Fibroblast of lung (primary cell): ENCODE data around the gene MRPL38. TPM values are rescaled to one million over a fixed set of nuclear protein-coding genes. Genes with fewer than 3 reads are reported as not detected.

ENCODE experiments used
- DNase-seq, 2 donors: peaks; one replicate each; pipeline versions ENCODE4 v3.0.0 to v3.0.0-alpha.2; 2010; ENCODE audit warnings: low read depth in 2 of 2
- H2AFZ ChIP-seq: 2 replicates; pipeline ENCODE4 v1.5.1; 2012; ENCODE audit warnings: low read length, control low read depth, inconsistent platforms
- H3K27ac ChIP-seq: 2 replicates; pipeline ENCODE4 v1.5.1; 2011; ENCODE audit warnings: low read length, control low read depth; ENCODE audit not compliant: insufficient read depth
- H3K27me3 ChIP-seq: 2 replicates; pipeline ENCODE4 v1.5.1; 2011; ENCODE audit warnings: mild to moderate bottlenecking, low read length; ENCODE audit not compliant: control insufficient read depth, insufficient read depth
- H3K36me3 ChIP-seq: 2 replicates; pipeline ENCODE4 v1.5.1; 2011; ENCODE audit warnings: low read length; ENCODE audit not compliant: control insufficient read depth, insufficient read depth
- H3K4me1 ChIP-seq: 2 replicates; pipeline ENCODE4 v1.5.1; 2011; ENCODE audit warnings: low read length; ENCODE audit not compliant: control insufficient read depth, insufficient read depth; ENCODE audit errors: extremely low read depth
- H3K4me2 ChIP-seq: 2 replicates; pipeline ENCODE4 v1.5.1; 2011; ENCODE audit warnings: low read length, control low read depth; ENCODE audit not compliant: insufficient read depth; ENCODE audit errors: extremely low read depth
- H3K4me3 ChIP-seq, 4 experiments: fragments of 200-600 bp in 1 of 4; sonication (generic) in 1 of 4; replicated peaks in 1 of 4; 2 replicates each; pipeline ENCODE4 v1.5.1; 2011 to 2016; ENCODE audit warnings: low read length in 4 of 4, low read depth in 3 of 4, mild to moderate bottlenecking in 3 of 4, control low read depth in 2 of 4, inconsistent platforms in 1 of 4, mixed read lengths in 1 of 4; ENCODE audit not compliant: insufficient read depth in 1 of 4; ENCODE audit errors: control extremely low read depth in 1 of 4
- H3K79me2 ChIP-seq: 2 replicates; pipeline ENCODE4 v1.5.1; 2012; ENCODE audit warnings: mild to moderate bottlenecking, low read length, inconsistent platforms; ENCODE audit not compliant: control insufficient read depth, insufficient read depth
- H3K9ac ChIP-seq: 2 replicates; pipeline ENCODE4 v1.5.1; 2011; ENCODE audit warnings: mild to moderate bottlenecking, low read length, control low read depth; ENCODE audit not compliant: insufficient read depth
- H3K9me3 ChIP-seq: 2 replicates; pipeline ENCODE4 v1.5.1; 2012; ENCODE audit warnings: low read depth, low read length; ENCODE audit not compliant: control insufficient read depth, insufficient read depth
- H4K20me1 ChIP-seq: 2 replicates; pipeline ENCODE4 v1.5.1; 2011; ENCODE audit warnings: low read length; ENCODE audit not compliant: control insufficient read depth, insufficient read depth; ENCODE audit errors: extremely low read depth
- EZH2 ChIP-seq: IDR thresholded peaks from 2 replicates; pipeline ENCODE4 v1.5.1; 2012; ENCODE audit warnings: low read length, control low read depth, mild to moderate bottlenecking; ENCODE audit errors: missing control alignments
- polyA plus RNA-seq, 2 donors: library from polyadenylated mRNA; depleted of rRNA in 1 of 2; stranded (reverse) in 1 of 2; unstranded in 1 of 2; fragments of >200 nt; gene quantifications; 2 replicates each; pipeline ENCODE4 v1.2.1, GENCODE V29; 2011 to 2012; ENCODE audit warnings: missing spikeins in 1 of 2
- total RNA-seq: library from RNA; depleted of rRNA; stranded (reverse); fragments of >200 nt; gene quantifications from 2 replicates; pipeline ENCODE4 v1.2.1, GENCODE V29; 2014
- TF ChIP-seq, protein P1 (sequence below), 2 donors: IDR thresholded peaks in 1 of 2; conservative IDR thresholded peaks in 1 of 2; 1 replicate in 1 of 2; 2 replicates in 1 of 2; pipeline ENCODE4 v1.5.1; 2011 to 2012; ENCODE audit warnings: low read length in 2 of 2, control low read depth in 1 of 2, inconsistent platforms in 1 of 2, low read depth in 1 of 2, mild to moderate bottlenecking in 1 of 2

Gene MRPL38
- total and polyA plus RNA-seq, 2 donors (not counting 1 experiment from before 2014, with no cell fraction given) = 19.3 to 36.0 TPM

DNA sequence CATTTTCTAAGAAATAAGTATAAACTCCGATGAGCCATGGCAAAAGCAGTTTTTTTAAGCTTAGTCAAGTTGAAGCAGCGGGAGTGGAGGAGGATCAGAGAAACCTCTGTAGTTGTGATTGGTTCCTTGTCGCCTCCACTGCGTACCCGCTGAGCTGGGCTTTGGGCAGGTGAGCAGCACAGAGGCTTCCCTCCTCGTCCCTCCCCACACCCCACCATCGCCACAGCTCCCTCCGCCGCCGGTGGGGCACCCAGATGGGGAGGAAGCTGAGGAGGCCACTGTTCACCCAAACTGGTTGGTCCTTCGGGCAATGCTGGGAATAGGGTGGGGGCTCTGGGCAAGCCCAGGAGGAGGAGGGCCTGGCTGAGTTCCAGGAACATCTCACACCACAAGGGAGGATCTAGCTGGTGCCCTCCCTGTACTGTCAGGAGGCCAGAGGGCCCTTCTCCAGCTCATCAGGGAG lies 5.2 kb upstream of the MRPL38 start:
- Histone ChIP-seq H3K27me3 (no peaks in the 10 kb centered on the region), H3K4me1 (no peaks in the 10 kb centered on the region), H3K9ac (no peak overlapping the region), H3K36me3 (peaks cover 2% of the 10 kb centered on the region), H3K79me2 (no peaks in the 10 kb centered on the region), H3K4me2 (no peak overlapping the region), H3K9me3 (no peaks in the 10 kb centered on the region), H2AFZ (no peak overlapping the region), H3K4me3 (no peak overlapping the region), H4K20me1 (no peaks in the 10 kb centered on the region), H3K27ac (no peak overlapping the region)
- no peak for TF ChIP-seq EZH2
- TF ChIP-seq, protein P1, sequence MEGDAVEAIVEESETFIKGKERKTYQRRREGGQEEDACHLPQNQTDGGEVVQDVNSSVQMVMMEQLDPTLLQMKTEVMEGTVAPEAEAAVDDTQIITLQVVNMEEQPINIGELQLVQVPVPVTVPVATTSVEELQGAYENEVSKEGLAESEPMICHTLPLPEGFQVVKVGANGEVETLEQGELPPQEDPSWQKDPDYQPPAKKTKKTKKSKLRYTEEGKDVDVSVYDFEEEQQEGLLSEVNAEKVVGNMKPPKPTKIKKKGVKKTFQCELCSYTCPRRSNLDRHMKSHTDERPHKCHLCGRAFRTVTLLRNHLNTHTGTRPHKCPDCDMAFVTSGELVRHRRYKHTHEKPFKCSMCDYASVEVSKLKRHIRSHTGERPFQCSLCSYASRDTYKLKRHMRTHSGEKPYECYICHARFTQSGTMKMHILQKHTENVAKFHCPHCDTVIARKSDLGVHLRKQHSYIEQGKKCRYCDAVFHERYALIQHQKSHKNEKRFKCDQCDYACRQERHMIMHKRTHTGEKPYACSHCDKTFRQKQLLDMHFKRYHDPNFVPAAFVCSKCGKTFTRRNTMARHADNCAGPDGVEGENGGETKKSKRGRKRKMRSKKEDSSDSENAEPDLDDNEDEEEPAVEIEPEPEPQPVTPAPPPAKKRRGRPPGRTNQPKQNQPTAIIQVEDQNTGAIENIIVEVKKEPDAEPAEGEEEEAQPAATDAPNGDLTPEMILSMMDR (conservative IDR thresholded peaks at IDR 0.05 in 1 of 2, IDR thresholded peaks at IDR 0.05 in 1 of 2; ENCODE audit: low read depth in 1 of 2, low read length in 2 of 2) = no peak
- peak in 1 of 2 donors; percentile 11 for DNase-seq

DNA sequence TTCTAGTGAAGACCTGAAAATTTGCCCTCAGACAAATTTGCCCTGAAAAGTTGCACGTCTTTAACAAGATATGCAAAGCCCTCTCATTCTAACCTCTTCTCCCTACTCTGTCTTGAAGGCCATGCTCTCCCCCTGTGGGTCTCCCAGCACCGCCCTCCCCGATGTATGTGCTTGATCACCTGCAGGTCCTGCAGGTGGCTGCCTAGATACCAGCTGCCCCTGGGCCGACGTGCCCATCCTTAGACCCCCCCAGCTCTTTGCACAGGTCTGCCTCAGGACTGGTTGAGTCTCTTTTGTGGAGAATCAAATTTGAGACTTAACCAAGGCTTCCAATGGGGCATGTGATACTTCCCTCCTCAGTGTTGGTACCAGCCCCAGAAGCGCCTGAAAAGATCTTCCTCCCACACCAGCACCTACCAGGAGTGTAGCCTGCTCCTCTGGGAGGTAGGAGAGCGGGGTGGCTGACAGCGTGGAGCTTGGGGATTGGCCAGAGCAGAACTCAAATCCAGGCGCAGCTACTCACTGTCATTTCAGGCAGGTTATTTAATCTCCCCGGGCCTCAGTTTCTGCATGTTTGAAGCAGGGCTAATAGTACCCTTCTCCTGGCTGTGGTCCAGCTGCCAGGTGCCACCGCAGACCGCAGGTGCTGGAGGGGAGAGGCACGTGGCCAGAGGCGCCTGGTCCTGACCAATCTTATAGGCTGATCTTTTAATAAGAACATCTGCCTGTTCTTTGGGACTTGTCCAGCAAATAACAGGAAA lies 4.5 kb upstream of the MRPL38 start:
- no peak overlapping the region for H3K27ac ChIP-seq
- H3K79me2 ChIP-seq = peaks cover 2% of the 10 kb centered on the region
- TF ChIP-seq EZH2 = no peak
- TF ChIP-seq, protein P1 (conservative IDR thresholded peaks at IDR 0.05 in 1 of 2, IDR thresholded peaks at IDR 0.05 in 1 of 2; ENCODE audit: low read depth in 1 of 2, low read length in 2 of 2) = no peak
- H3K36me3 ChIP-seq = no peaks in the 10 kb centered on the region
- H3K9ac ChIP-seq = no peak overlapping the region
- no peak overlapping the region for H3K4me3 ChIP-seq
- no peaks in the 10 kb centered on the region for H3K4me1 ChIP-seq
- no peaks in the 10 kb centered on the region for H3K9me3 ChIP-seq
- H3K27me3 ChIP-seq = no peaks in the 10 kb centered on the region
- DNase-seq = no peak
- H3K4me2 ChIP-seq = no peak overlapping the region
- H4K20me1 ChIP-seq = no peaks in the 10 kb centered on the region
- H2AFZ ChIP-seq = no peak overlapping the region

DNA sequence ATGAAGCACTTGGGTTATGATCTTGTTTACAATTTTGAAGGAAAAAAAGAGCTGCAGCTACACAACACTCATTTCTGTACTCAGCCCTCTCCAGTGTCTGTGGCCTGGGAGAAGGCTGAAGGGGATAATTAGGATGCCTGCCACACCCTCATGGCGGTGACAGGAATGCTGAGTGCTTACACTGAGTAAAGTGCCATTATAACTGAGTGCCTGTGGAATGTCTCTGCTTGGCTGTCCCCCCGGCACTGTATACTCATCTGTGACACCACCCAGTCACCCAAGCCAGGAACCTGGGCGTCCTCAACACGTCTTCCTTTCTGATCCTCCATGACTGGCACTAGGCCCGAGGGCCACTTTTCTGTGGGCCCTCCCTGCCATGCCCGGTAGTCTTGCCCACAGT lies 3.5 kb upstream of the MRPL38 start:
- Histone ChIP-seq H3K4me3 (no peak overlapping the region), H3K27me3 (no peaks in the 10 kb centered on the region), H3K79me2 (peaks cover 5% of the 10 kb centered on the region), H3K4me1 (no peaks in the 10 kb centered on the region), H3K36me3 (no peaks in the 10 kb centered on the region), H2AFZ (no peak overlapping the region), H3K27ac (no peak overlapping the region), H3K9me3 (no peaks in the 10 kb centered on the region), H3K4me2 (no peak overlapping the region), H4K20me1 (no peaks in the 10 kb centered on the region), H3K9ac (no peak overlapping the region)
- TF ChIP-seq, protein P1 (conservative IDR thresholded peaks at IDR 0.05 in 1 of 2, IDR thresholded peaks at IDR 0.05 in 1 of 2; ENCODE audit: low read depth in 1 of 2, low read length in 2 of 2) = no peak
- no peak for TF ChIP-seq EZH2
- DNase-seq = peak in 1 of 2 donors; percentile 18
